Activated T-helper 1 cell treated with anti-CD3 and anti-CD28 coated beads, Interleukin-2, amount 50 U/mL, for 16 hours (primary cell): Measurements from ENCODE around the gene PNLDC1.

ENCODE experiments used
- DNase-seq, 2 donors: peaks; one replicate each; pipeline ENCODE4 v3.0.0-alpha.2; 2020; ENCODE audit warnings: low read depth in 1 of 2, low spot score in 1 of 2

Gene PNLDC1, protein sequence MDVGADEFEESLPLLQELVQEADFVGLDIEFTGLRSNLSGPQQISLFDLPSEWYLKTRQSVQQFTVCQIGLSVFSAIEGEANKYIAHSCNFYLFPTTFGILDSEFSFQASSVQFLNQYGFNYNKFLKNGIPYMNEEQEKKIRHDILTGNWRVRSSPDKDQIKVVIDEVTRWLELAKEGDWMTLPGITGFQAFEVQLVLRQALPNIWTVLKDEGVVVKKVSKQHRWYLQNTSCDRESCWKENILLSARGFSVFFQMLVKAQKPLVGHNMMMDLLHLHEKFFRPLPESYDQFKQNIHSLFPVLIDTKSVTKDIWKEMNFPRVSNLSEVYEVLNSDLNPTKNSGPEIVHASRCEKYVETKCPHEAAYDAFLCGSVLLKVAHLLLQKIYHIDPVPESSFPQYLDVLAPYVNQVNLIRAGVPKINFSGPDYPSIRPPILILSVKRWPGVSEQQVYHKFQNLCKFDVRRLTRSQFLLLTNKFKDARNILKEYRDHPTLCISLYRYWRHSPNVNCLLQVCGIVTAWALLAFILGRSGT

DNA sequence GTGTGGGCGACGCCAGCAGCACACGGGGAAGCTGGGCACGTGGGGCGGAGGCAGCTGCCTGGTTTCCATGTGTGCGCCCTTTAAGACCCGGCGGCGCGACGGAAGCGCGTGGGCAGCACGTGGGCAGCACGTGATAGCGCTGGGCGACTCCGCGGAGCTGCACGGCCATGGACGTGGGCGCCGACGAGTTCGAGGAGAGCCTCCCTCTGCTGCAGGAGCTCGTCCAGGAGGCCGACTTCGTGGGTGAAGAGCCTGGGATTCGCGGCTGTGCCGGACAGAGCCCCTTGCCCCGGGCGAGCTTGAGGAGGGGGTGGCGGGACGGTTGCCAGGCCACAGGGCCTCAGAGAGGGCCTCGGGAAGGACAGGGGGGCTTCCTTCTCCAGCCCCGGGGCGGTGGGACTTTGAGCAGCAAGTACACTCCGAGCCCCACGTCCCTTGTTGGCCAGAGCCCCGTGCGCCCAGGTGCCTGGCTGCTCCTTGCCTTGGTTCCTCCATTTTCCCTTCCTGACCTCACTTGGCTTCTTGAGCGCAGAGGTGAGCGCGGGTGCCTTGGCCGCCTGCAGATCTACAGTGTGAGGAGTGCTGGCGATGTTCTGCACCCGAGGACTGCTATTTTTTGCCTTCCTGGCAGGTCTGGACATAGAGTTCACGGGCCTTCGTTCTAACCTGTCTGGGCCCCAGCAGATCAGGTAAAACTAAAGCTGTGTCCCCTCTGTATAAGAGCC, at the start of gene PNLDC1:
Gene PNLDC1, plus strand, starts transcription at position 136 of the 725 bp plus-strand sequence. Its CDS starts 32 bp downstream, at position 168.
- no peak for DNase-seq

- DNase-seq, result no peak
These were observed 48.6 kb upstream of the PNLDC1 start for GRCh38 chr6:159751448-159751847.

GRCh38 chr6:159753081-159753872, 46.8 kb upstream of the PNLDC1 start:
- no peak for DNase-seq

DNA sequence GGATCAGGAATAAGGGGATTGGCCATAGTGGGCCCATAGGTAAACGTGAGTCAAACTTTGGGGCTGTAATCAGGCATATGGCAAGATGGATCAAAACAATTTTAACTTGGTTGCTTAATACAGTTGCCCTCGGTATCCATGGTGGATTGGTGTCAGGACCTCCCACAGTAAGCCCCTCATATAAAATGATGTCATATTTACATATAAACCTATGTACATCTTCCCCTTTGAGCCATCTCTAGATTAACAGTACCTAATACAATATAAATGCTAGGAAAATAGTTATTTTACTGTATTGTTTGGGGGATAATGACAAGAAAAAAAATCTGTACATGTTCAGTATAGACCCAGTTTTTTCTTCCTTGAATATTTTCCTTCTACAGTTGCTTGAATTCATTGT, 45.7 kb upstream of the PNLDC1 start:
- no peak for DNase-seq

DNA sequence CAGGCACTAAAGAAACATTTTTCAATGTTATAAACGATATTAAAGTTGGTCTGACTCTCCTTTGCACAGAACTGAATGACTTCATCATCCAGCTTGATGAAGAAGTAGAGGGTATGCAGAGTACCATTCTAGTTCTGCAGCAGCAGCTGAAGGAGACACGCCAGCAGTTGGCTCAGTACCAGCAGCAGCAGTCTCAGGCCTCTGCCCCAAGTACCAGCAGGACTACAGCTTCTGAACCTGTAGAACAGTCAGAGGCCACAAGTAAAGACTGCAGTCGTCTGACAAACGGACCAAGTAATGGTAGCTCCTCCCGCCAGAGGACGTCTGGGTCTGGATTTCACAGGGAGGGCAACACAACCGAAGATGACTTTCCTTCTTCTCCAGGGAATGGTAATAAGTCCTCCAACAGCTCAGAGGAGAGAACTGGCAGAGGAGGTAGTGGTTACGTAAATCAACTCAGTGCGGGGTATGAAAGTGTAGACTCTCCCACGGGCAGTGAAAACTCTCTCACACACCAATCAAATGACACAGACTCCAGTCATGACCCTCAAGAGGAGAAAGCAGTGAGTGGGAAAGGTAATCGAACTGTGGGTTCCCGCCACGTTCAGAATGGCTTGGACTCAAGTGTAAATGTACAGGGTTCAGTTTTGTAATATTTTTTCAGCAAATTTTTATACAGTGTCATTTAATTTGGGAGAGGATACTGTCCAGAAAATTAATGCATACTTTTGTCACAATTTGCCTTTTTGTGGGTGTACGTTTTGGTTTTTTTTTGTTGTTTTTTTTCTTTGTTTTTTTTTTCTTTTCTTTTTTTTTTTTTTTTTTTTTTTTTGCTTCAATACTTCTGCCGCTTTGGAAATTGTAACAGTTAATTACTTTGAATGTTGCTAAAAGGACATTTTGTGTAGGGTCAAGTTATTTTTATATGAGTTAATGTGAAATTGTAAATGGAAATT, 44.8 kb upstream of the PNLDC1 start:
- no peak for DNase-seq

GRCh38 chr6:159756508-159756907, 43.6 kb upstream of the PNLDC1 start:
- no peak for DNase-seq

GRCh38 chr6:159758031-159759001, 41.8 kb upstream of the PNLDC1 start:
- DNase-seq, result no peak

- no peak for DNase-seq
These were observed 40.4 kb upstream of the PNLDC1 start for GRCh38 chr6:159759645-159760044.

- DNase-seq, result no peak
These were observed 39.4 kb upstream of the PNLDC1 start for GRCh38 chr6:159760602-159761057.

DNA sequence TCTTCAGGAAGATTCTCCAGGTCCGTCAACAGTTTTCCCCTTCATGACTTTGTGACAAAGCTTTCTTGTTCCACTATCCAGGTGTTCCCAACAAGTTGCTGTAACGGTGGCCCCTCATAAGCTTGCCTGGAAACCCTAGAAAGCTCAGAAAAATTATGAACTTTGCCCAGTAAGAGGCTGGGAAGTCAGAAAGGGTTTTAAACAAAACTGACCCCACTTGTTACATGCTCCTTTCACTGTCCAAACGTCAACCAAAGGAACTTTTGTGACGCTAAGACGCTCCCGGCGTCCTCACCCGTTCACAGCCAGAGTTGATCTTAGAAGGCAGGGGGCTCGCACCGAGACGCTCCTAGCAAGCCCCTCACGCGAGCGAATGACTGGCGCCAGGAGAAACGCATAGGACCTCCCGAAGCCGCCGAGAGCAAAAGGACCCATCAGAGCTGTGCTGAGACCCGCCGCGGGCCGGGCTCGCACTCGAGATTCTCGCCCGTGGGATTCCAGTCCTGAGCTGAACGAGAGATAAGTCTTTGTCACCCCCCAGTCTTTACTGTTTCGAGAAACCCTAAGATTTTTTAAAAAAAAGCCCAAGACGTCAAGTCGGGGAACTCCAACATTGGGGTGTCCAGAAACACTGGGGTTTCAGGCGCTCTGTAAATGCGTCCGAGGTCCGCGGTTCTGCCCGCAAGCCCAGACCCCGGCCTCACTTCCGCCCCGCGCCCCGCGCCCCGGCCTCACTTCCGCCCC, 38.8 kb upstream of the PNLDC1 start:
- no peak for DNase-seq

GRCh38 chr6:159761873-159762680, 38.0 kb upstream of the PNLDC1 start, which contains the start of gene ACAT2:
Gene ACAT2, plus strand, starts transcription at chr6:159762045. Its CDS starts 43 bp downstream, at chr6:159762088.
- peak; percentile 78 to 89 for DNase-seq

DNA sequence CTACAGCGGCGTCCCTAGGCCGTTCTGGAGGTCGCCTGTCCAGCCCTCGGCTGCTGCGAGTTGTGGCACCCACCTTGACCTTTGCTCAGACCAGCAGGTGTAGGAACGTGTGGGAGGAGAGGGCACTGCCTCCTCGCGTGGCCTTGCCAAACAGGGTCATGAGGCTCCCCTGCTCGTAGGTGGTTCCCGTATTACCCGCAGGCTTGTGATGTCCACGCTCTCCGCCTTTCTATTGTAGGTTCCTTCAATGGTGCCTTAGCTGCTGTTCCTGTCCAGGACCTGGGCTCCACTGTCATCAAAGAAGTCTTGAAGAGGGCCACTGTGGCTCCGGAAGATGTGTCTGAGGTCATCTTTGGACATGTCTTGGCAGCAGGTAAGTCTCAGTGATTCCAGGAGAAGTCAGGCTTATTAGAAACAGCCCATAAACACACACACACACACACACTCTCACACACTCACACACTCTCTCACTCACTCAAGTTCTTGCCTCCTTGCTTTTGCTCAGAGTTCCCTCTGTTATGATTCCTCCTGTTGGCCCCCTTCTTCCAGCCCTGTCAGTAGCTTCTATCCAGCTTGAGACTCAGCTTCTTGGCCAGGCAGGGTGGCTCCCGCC, 37.3 kb upstream of the PNLDC1 start:
- no peak for DNase-seq

DNA sequence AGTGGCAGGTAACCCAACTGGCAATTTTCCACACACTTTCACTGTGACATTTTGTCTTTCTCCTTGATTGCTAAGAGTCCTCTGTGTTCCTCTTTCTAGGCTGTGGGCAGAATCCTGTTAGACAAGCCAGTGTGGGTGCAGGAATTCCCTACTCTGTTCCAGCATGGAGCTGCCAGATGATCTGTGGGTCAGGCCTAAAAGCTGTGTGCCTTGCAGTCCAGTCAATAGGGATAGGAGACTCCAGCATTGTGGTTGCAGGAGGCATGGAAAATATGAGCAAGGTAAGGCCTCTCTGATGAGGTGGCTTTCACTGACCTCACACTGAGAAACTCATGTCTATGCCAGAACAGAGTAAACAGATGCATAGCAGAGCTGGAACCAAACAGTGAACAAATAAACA, 33.2 kb upstream of the PNLDC1 start:
- no peak for DNase-seq

DNA sequence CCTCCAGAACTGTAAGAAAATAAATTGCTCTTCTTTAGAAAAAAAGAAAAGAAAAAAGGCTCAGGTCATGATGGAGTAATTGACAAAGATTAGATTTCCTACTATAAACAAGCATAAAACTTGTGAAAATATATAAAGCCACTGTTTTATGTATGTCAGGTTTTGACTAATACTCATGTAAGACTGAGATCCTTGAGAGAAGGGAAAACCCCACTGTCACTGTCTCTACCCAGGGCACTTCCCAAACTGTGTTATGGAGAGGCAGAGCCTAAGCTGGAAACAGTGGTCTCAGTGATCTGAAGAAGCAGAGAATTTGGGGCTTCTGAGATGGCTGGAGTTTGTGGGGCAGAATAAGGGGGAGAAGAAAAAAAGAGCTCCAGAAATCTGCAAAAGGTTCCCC, 30.6 kb upstream of the PNLDC1 start:
- no peak for DNase-seq

GRCh38 chr6:159772196-159772595, 27.9 kb upstream of the PNLDC1 start:
- DNase-seq, result no peak

DNA sequence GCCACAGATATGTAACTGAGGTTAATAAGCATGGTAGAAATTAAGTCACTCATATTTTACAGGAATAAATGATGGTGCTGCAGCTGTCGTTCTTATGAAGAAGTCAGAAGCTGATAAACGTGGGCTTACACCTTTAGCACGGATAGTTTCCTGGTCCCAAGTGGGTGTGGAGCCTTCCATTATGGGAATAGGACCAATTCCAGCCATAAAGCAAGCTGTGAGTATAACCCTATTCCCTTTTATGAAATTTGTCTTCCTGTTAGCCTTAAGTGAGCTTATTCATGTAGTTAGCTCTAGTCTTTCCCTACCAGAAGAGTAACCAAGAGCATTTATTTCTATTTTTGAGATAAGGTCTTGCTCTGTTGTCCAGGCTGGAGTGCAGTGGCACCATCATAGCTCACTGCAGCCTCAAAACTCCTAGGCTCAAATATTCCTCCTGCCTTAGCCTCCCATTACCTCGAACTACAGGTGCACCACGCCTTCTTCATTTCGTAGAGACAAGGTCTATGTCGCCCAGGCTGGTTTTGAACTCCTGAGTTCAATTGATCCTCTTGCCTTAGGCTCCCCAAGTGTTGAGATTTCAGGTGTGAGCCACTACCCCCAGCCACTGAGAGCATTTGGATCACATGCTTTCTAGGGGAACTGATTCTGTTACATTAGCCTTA, 22.7 kb upstream of the PNLDC1 start:
- no peak for DNase-seq
